HG03060 (cell line): ENCODE measurements around the gene RHBDD1.
"Not testable (repeated sequence)": the region's sequence is repeated elsewhere in the genome, so short reads cannot be mapped to it uniquely, and the experiment has no call there.

Experiments used
- ATAC-seq: cut with Tn5 transposase; IDR thresholded peaks from one replicate; pipeline ENCODE4 v1.9.1; 2021; ENCODE audit warnings: low read depth, moderate number of reproducible peaks; ENCODE audit not compliant: unreplicated experiment

RHBDD1 gene

DNA sequence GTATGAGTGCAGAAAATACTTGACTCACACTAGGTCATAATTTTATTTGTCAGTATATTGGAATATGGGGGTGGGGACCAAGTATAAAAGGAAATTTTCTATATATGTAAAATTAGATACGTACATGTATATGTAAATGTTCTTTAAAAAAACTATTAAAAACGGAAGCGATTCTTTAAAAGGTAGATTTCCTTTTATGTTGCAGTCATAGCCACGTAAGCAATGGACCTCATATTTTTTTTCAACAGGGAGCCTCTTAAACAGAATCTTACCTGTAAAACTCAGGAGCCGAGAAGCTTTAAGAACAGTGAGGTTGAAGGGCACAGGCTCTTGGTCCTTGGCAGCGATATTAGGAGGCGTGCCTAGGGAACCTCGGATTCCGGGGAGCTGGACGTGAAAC lies 3.3 kb downstream of the RHBDD1 start:
- ATAC-seq, result no peak

DNA sequence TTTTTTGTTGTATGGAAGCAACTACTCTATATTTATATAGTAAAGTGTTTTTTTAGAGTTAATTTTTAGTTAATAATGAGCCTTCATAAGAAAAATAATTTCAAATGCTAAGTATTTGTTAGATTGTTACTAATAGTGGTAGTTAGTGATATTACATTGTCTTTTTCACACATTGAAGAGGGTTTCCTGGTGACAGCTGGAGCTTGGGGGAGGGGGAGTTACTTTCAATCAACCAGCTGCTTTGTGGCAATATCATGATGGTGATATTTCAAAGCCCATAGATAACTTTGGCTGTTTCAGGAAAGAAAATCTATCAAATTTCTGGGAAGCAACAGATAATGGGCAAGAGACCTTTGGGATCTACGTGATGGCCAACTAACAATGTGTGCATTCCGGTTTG lies 4.1 kb downstream of the RHBDD1 start:
- no peak for ATAC-seq

DNA sequence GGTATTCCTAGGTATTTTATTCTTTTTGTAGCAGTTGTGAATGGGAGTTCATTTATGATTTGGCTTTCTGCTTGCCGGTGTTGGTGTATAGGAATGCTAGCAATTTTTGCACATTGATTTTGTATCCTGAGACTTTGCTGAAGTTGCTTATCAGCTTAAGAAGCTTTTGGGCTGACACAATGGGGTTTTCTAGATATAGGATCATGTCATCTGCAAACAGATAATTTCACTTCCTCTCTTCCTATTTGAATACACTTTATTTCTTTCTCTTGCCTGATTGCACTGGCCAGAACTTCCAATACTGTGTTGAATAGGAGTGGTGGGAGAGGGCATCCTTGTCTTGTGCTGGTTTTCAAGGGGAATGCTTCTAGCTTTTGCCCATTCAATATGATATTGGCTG lies 7.1 kb downstream of the RHBDD1 start:
- not testable (repeated sequence) for ATAC-seq

DNA sequence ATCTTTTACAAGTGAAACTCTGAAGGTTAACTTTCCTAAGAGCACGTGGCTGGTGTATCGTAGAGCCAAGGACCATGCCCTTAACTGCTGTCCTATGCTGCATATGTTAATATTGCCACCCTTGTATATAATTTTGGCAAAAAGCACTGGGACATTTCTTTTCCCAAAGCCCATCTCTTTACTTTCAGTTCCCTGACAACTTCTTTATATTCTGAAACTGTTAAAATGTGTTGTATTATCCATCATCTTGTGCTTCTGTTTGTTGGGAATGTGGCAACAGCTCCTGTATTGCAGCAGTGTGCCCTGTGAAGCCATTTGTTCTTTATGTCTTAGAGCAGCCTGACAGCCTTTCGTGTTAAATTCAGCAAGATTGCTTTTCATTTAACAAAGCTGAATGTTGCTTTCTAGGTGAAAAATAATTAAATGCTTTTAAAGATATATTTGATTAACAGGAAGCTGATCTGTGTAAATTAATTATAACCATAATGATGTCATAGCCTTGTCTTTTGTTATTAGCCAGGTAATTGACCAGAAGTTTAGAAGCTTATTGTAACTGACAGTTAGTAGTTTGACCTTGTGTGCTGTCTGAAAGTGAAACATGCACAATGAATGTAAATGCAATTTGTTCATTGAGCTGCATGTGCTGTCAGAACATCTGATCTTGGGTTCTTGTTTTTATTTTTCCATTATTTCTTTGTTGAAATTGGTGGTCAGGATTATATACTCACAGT lies 9.7 kb downstream of the RHBDD1 start:
- no peak for ATAC-seq

DNA sequence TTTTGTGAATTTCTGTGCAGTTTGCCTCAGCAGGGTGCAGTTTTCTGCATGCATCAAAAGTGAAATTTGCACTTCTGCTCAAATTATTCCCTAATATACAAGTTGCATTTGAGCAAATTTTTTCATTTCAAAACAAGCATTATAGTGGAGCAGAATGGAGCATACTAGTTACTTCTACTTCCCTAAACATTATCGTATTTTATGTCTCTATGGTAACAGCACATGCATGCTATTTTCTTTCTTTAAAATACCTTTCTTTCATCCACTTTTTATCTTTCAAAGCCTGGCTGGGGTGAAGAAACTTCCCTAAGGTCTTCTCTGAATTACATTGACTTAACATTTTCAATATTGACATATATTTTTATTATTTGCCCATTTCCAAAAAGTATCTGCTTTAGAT lies 11.2 kb downstream of the RHBDD1 start:
- ATAC-seq, result no peak

DNA sequence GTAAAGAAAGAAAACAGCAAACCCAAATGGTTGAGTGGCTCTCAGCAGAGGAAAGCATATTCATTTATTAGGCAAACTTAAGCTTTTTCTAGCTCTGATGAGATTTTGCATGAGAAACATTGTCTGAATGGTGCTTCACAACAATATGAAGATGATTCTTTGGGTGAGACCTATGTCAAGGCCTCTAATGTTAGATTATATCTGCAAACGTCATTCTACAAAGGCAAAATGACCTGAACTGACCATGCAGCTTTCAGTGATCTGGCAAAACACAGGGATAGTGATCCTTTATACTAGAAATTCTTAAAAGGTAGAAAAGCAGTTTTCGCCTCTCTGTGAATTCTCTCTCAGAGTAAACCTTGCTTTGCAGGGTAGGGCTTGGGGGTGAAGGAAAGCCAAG lies 11.7 kb downstream of the RHBDD1 start:
- no peak for ATAC-seq

DNA sequence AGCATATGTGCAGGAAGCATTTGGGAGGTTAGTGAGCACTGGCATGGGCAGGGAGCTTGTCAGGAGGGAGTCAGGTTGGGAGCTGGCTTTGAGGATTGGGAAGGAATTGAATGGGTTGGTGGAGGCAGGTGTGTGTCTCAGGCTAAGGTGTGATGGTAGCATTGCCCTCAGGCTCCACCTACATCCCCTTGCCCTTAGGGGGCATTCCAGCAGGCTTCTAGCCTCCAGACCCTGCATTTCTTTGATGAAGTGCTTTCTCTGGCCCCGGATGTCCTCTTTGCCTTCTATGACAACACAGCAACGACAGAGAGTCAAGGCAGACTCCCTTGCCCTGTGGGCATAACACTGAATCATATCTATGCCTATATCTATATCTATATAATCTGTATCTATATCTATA lies 13.5 kb downstream of the RHBDD1 start:
- no peak for ATAC-seq

DNA sequence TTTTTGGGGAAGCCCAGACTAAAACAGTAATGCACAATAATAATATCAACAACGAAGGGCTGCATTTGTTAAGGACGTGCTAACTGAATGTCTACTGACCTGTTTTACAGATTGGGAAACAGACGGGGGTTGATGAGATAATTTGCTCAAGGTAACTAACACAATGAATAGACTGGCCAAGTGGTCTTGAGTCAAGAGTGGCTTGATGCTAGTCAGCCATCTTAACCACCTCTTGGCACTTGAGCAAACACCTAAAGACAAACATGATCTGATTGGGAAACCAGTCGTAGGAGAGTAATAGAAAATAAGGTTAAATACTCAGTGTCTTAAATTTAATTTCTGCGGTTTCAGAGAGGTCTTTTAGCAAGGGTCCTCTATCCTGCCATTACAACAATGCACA lies 14.2 kb downstream of the RHBDD1 start:
- no peak for ATAC-seq

DNA sequence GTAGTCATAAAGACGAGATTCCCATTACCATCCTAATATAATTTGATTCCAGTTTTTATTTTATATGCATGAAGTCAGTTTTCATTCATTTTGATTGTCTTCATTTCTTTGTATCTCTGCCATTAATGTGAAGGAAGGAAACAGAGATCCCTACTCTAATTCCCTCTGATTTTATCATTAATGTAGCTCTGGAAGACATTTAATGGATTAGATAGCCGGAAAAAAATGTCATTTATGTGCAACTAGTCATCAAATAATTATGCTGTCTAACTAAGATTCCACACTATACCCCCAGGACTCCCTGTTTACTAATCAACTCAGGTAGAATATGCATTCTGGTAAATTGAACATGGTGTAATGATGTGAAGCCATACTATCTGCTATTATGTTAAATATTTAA lies 19.9 kb downstream of the RHBDD1 start:
- ATAC-seq, result no peak

DNA sequence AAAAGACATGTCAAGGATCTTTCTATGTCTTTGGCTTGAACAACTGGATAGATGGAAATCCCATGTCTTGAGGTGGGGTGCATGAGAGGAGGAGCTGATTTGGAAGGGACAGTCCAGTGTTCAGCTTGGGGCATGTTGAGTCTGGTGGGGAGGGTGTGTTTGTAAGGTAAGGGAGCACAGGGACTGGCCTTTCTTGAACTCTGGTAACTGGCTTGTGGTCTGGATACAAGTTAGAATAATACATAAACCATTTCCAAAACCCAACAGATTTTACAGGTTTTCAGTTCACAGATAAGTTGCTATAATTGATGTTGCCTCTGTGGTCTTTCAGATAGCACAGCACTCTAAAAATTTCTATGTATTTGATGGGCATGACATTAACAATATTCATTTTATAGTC lies 24.2 kb downstream of the RHBDD1 start:
- no peak for ATAC-seq

DNA sequence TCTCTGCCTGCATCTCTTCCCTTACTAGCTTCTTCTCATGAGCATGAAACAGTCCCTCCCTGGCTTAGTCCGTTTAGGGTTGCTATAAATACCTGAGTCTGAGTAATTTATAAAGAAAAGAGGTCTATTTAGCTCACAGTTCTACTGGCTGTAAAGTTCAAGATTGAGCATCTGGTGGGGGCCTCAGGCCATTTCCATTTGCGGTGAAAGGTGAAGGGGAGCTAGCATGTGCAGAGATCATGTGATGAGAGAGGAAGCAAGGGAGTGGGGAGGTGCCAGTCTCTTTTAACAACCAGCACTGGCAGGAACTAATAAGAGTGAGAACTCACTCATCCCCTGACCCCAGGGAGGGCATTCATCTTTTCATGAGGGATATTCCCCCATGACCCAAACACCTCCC lies 26.8 kb downstream of the RHBDD1 start:
- peak; percentile 95 for ATAC-seq

DNA sequence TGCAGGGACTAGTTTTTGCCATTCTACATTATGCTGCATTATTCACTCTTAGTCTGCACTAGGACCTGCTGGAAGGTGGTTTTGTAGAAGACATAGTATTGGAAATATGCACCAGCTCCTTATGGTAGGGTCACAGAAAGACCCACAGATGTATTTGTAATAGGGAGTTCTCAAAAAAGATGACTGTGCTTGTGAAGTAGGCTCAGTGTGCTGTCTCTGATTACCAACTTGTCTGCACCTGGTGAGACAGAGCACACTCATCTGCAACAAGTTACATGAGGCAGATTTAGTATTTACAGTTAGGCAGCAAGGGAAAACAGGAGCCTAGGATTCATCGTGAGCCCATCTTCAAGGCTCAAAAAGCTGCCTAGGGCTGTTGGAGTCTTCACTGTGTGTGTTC lies 29.4 kb downstream of the RHBDD1 start:
- ATAC-seq, result no peak

DNA sequence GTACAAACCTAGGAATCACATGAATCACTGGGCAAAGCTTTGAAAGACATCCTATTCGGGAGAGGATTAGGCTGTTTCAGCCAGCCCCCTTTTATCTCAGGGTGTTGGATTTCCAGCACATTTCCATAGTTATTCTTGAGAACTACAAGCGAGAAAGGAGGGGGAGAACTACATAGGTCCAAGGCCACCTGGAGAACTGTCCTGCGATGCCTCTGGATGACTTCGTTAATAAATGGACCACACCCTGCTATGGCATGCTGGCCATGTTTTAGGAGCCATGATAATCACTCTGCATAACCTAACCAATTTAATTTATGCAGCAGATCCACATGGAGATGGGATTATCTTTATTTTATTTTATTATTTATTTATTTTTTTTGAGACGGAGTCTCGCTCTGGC lies 29.9 kb downstream of the RHBDD1 start:
- no peak for ATAC-seq

DNA sequence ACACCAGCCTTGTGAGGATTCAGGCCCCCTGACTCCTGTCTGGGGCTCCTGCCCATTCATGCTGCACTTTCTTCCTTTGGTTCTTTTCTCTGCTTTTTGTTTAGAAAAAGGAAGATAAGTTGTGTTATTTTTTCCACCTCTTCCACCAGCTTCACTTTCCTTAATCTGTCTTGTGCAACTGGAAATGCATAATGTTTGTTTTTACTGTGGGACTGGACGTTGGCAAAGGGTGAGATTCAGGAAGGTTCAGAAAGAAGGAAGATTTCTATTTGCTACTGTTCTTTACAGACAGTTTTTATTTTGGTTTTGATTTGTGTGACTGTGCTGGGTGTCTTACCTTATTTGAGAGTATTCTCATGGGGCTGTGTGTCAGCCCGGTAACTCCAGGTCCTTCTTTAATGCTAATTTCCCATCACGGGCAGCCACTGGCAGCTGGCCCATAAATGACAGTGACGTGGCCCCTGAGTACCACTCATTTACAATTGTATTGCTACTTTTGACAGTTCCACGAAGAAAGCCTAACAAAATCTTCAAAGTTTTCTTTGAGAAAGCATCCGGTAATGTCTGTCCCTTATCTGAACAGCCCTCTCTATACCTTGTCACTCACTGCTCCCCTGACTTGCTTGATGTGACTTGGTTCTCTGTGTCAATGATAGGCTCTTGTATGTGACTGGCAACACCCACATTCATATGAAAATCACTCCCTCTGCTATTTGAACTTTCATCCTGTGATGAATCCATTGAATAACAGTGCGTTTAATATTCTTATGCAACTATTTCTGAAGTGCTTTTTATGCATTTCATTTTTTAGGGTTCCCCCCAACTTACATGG lies 32.7 kb downstream of the RHBDD1 start:
- ATAC-seq, result no peak

DNA sequence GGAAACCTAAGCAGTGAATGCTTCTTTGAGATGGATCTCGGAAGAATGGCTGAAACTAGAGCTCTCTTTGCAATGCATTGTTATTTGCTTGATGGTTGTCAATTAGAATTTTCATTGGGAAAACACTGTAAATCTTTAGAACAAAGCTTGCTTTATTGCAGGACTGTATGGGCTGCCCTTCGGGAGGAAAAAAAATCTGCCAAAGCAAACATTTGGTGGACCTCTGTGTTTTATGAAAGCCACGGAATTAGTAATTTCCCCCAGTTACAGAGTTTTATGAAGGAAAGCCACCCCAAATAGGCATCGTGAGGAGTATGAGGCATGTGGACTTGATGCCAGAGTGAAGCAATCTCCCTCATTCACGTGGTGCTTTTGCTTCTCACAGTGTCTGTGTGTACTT lies 33.5 kb downstream of the RHBDD1 start:
- ATAC-seq, result no peak

DNA sequence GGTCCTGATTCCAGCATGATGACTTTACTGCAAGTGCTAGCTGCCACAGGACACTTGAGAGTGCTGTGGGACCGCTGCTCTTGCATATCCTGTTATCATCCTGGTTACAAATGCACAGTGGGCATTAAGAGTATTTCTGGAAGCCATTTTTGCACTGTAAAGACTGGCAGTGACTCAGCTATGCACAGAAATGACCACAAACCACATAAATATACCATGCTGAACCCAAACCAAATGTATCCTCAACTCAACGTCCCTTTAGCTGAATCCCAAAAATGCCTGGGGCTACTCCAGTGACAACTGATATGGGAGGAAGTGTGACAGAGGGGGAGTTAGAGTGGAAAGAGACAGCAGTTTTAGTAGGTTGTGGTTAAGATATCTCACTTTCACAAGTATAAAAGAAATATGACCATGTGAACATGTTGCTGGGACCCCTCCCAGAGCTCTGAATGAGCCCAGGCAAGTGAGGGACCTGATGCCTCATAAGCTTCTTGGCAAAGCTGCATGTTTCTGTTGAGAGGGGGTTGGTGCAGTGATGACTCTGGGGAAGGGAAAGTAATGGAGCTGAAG lies 37.3 kb downstream of the RHBDD1 start:
- peak; percentile 43 for ATAC-seq

DNA sequence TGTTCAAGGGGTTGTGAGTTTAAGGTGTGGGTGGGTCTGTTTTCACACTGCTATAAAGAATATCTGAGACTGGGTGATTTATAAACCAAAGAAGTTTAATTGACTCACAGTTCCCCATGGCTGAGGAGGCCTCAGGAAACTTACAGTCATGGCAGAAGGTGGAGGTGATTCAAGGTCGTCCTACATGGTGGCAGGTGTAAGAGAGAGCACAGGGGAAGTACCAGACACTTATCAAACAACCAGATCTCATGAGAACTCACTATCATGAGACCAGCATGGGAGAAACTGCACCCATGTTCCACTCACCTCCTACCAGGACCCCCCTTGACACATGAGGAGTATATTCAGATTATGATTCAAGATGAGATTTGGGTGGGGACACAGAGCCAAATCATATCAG lies 38.0 kb downstream of the RHBDD1 start:
- ATAC-seq, result no peak

DNA sequence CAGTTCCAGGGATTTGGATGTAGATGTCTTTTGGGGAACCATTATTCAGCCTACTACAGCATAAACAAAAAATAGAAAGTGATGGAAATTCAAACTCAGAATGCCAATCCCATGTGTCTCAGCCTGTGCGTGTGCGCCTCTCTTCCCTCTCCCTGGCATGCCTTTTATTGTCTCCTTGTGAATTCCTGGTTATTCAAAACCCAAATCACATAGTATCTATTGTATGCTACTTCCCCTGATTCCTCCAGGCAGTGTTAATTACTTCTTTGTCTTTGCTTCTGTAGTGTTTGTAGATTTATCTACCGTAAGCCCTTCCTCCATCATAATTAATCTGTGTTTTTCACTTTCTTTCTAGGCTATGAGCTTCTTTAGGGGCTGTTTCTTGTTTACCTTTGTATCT lies 38.9 kb downstream of the RHBDD1 start:
- no peak for ATAC-seq

DNA sequence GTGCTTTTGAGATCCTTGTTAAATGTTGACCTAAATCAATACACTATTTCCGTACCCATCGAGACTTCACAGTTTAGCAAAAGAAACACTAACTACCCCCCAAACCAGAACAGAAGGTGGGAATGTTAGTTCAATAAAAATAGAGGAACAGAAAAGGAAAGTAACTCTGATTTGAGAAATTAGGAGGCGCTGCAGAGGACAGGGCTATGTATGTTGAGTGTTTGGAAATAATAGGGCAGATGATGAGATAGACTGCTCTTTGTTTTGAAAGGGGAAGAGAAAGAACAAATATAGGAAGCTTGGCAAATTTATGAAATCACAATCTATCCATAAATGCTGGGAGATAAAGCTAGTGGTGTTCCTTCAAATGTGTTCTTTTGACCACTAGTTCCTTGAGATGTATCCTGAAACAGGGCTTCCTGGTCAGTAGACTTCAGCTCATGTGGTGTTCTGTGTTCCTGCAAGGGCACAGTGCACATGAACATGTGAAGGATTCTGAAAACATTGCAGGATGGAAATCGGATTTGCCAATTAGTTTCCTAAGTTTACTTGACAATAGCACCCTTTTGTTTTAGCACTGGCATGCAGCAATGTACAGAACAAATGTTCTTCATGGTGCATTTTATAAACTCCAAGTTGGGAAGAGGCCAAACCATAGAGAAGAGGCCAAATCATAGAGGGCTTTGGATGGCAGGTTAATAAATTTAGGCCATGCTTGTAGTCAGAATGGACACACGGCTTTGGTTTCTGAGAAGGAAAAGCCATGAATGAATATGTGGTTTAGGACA lies 39.8 kb downstream of the RHBDD1 start:
- no peak for ATAC-seq

DNA sequence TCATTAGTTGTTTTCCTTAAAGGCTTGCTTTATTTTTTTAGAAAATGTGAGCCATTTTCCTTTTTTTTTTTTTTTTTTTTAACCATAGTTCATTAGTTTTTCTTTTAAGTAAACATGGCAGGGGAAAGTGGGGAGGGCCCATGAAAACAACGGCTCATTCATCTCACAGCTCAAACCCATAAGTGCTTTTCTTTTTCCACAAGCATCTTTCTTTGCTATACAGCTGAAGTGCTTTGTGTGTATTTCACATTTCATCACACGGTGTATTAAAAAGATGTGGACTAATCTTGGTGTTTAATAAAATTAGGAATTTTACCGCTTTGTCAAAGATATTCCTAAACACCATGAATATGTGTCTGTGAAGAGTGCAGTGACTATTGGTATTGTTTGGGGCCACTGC lies 41.6 kb downstream of the RHBDD1 start:
- ATAC-seq, result no peak

DNA sequence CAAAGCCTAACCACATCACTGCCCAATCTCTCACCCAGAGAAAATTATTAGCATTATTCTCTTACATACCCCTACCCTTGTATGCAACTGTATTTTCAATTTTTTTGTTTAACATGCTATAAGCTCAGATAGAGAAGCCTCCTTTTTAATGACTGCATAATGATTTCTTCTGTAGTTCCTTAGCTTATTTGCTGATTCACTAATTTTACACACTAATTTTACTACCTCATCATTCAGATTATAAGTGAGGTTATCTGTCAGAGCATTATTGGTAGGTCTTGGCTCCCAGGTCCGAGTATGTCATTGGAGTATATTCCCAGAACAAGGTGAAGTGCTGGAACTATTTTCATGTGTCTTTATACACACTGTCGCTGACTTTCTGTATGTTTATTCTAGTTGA lies 45.4 kb downstream of the RHBDD1 start:
- no peak for ATAC-seq
